KG1 (cell line): ENCODE results near the gene C1QTNF4.
"Not testable (repeated sequence)": the region's sequence is repeated elsewhere in the genome, so short reads cannot be mapped to it uniquely, and the experiment has no call there.

Experiments
- DNase-seq: peaks from one replicate; lab custom pipeline; 2025; lab: John Stamatoyannopoulos, UW

C1QTNF4 gene

DNA sequence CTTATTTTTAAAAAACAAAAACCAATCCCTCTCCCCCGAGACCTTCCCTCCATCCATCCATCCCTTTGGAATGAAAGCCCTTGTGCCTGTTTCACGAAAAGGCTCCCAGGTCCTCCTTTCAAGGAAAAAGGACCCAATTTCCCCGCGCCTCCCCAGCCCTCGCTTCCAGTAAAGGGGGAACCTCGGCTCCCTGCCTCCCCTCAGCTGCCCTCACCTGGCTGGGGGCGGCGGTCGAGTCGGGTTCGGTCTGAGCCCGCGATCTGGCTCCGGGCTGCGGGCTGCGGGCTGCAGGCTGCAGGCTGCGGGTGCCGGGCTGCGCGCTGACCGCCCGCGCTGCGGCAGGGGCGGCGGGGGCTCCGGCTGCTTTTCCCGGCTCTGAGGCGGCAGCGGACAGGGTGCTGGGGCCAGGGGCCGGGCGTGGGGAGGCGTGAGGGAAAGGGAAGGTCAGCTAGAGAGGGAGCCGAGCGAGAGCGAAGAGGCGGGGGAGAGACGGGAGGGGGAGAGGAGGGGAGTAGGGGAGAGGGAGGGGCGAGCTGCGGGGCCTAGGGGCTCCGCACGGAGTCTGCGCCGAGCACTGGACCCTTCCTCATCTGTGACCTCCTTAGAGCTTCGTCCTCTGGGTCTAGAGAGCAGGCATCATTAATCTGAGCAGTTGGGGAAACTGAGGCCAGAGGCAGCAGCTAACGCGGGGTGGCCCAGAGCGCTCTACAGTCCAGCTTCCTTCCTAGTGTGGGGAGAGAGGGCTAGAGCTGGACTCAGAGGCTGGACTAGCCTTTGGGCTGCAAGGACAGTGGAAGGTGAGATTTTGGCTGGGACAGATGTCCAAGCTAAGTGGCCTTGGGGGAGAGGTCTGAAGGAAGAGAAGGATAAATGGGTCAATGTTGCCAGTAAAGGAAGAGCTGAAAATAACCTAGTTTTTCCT lies at the start of gene C1QTNF4:
C1QTNF4 (minus strand) TSS at position 478 of the 922 bp plus-strand sequence. CDS start 3,601 bp downstream, outside the sequence.
- DNase-seq = no peak

DNA sequence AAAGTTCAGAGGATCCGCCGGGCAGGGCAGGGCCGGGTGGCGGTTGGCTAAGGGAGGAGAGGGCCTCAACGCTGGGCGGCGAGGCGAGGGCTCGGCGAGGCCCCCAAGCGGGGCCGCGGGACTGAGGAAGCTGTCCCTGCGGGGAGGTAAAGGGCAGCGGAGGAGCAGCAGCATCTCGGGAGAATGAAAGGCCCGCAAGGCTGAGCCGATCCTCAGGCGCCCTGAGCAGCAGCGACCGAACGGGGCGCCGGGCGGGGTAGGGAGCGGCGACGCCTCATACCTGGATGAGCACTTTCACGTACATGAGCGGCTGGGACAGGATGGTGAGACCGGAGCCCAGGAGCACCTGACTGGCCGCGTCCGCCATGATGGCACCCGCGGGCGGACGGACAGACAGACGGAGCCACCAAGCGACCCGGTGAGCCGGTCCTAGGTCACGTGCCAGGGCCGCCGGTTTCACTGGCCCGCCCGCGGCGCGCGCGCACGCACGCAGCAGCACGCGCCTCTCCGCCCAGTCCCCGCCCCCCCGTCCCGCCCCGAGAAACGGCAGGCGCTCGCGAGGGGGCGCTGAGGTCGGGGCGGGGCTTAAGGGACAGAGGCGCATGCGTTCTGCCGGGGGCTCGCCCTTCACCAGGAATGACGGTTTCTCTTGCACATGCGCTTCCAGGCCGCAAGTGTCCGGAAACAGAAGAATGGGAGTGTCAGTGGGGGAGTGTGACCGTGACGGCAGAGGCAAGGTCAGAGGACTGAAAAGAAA lies 48.1 kb upstream of the C1QTNF4 start, which contains the start of gene MTCH2:
MTCH2 (minus strand) TSS at position 461 of the 757 bp plus-strand sequence; CDS start at position 367, 94 bp downstream.
- DNase-seq = peak; percentile 87

DNA sequence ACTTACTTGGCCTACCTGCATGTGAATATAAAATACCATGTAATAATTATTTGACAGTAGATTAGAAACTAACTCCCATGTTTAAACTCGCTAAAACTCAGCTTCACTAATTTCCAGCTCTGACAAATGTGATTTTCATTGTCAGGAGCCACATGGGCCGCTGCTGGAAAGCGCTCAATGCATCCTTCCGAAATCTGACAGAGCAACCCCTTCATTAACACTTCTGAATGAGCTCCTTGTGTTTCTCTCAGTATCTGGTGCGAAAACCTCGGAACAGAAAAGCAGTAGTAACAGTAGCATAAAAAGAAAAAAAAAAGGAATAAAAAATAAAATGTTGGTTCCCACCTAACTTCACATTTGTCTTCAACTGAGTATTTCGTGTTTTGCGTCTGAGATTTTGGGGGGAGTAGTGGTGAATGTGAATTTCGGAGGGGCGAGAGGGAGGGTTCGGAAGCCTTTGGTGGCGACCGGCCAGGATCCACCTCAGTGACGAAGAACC lies 47.4 kb upstream of the C1QTNF4 start:
- no peak for DNase-seq

DNA sequence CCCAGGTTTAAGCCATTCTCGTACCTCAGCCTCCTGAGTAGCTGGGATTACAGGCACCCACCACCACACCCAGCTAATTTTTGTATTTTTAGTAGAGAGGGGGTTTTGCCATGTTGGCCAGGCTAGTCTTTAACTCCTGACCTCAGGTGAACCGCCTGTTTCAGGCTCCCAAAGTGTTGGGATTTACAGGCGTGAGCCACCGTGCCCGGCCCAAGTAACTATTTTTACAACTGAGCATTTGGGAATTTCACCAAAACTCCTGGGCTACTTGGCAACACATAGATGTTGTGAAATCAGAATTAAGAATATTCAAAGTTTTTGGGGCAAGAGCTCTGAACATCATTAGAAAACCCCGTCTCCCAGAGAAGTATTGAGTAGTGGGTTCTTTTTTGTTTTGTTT lies 46.3 kb upstream of the C1QTNF4 start:
- DNase-seq = not testable (repeated sequence)

DNA sequence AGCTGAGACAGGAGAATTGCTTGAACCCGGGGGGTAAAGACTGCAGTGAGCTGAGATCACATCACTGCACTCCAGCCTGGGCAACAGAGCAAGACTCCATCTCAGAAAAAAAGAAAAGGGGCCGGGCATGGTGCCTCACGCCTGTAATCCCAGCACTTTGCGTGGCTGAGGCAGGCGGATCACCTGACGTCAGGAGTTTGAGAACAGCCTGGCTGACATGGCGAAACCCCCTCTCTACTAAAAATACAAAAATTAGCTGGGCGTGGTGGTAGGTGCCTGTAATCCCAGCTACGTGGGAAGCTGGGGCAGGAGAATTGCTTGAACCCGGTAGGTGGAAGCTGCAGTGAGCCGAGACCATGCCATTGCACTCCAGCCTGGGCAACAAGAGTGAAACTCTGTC lies 42.1 kb upstream of the C1QTNF4 start:
- not testable (repeated sequence) for DNase-seq

DNA sequence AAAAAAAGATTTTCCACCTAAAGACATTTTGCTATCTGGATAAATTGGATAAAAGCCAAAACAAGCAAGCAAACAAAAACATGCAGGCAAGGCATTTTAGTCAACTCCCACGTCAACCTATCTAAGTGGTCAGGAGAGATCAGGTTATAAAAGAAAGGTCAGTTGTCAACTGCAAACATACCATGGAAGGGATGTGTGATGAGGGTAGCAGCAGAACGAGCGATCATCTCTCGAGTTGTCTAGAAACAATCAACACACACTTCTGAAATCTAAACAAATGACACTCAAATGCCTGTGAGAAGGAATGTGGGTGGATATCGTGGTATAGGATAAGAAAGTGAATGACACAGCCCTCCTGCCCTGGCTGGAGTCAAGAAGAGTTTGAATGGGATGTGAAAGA lies 37.3 kb upstream of the C1QTNF4 start:
- DNase-seq = no peak

DNA sequence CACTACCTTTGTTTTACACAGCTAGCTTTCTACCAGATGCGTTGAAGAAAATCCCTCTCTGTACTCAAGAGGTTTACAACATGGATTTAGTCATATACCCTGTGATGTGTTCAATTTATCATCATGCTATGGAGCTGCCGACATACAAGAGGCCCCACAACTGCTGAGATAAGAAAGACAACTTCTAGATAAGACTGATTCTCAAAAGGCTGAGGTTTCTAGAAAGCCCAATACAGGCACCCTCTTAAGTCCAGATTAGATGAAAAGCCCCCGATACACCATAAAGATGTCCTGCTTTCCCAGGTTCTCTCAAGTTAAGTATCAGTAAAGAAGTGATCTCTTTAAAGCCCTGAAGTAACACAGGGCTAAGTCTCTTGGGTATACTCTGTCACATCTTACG lies 33.8 kb upstream of the C1QTNF4 start:
- no peak for DNase-seq

DNA sequence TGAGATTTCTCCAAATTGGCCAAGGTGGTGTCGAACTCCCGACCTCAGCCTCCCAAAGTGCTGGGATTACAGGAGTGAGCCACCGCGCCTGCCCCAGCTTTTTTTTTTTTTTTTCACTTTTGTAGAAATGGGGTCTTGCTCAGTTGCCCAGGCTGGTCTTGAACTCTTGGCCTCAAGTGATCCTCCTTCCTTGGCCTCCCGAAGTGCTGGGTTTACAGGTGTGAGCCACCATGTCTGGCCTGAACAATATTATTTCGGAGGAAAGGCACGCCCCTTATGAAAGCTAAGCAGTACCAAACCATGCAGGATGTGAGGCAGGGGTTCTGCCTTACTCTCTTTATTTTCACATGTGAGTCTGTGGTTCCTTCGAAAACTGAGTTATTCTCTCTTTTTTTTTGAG lies 32.0 kb upstream of the C1QTNF4 start:
- DNase-seq = no peak

DNA sequence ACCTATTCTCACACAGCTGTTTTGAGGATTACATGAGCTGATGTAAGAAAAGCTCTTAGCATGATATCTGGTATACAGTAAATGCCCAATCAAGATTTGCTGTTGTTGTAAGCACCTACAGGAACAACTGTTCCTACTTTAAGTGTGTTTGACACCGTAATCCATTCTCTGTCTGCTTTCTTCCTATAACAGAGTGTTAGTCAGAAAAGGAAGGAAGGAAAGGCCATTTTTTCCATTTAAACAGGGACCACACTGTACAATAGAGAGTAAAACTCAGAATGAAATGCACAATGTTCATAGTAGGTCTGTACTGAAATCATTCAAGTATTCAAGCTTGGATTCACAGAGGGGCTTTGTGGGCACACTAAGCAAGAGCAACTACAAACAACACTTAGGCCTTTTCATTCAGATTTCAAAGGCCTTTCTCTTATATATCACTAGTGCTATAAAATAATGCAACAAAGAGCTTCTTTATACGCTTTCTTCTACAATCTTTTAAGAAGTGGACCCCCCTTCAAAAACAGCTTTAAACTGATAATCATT lies 26.7 kb upstream of the C1QTNF4 start:
- no peak for DNase-seq

DNA sequence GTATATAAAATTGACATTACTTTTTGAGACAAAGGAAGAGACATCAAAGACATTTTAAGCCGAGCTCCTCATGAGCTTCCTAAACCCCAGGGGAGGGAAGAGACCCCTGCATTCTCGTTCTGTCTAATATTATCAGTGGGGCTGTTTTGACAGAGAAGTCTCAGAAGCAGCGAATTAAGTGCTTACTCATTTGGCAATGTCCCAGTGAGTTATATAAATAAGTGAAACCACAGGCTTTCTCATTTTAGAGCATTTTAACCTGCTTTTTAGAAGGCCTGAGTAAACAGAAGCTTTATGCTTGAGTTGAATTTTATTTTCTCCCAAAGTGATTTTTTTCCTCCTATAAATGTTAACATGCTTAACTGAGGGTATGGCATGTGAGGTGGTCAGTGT lies 23.2 kb upstream of the C1QTNF4 start:
- no peak for DNase-seq

DNA sequence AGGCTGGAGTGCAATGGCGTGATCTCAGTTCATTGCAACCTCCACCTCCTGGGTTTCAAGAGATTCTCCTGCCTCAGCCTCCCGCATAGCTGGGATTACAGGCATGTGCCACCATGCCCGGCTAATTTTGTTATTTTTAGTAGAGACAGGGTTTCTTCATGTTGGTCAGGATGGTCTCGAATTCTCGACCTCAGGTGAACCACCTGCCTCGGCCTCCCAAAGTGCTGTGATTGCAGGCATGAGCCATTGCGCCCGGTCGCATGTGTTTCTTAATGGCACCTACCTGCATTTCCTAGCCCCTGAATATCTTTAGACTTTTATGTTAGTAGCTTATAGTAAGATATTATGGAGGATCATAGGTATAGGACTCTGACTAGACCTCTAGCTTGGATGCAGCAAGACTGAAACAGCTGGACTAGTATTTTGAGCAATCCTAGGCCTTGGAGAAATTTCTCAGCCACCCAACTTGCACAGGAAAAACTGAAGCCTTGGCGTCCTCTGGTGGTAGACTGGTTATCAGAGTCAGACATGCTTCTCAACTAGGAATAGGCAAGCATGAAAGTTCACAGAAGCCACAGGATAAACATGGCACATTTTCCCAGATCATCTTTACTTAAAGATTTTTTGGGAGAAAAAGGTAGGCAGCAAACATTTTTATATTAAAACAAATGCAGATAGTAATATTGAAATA lies 22.7 kb upstream of the C1QTNF4 start:
- peak; percentile 11 for DNase-seq

DNA sequence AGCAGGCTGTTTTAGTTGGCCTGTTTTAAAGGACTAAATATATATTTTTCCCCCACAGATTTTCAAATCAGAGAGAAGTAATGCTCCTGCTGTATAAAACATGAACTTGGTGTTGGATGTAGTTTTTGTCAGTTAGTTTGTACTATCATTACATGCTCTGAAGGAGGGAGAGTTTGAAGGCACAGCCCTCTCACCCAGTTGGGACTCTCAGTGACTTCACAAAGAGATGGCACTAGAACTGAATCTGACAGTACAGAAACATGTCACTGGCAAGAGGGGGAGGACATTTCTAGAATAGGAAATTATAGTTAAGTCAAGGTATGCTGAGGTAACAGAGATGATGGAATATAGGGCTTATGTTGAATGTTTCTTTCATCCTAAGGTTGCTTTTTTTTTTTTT lies 21.0 kb upstream of the C1QTNF4 start:
- no peak for DNase-seq

DNA sequence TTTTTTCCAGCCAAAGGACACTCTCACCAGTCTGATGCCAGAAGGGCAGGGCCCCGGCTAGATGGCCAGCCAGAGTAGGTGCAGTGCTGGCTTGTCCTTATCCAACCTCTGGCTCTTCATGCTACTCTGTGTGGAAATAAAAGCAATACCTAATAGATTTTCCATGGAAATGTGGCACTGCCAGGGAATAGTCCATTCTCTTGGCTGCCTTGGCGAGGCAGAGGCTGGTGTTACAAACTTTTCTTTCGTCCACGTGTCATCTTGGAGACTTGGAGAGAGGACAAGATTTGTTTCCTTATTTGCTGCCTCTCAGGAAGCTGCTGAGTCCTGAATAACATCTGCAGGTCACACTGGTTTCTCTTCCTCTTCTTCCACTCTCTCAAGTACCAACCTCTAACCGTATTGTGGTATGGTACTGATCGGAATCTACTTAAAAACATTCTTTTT lies 17.2 kb upstream of the C1QTNF4 start:
- no peak for DNase-seq

DNA sequence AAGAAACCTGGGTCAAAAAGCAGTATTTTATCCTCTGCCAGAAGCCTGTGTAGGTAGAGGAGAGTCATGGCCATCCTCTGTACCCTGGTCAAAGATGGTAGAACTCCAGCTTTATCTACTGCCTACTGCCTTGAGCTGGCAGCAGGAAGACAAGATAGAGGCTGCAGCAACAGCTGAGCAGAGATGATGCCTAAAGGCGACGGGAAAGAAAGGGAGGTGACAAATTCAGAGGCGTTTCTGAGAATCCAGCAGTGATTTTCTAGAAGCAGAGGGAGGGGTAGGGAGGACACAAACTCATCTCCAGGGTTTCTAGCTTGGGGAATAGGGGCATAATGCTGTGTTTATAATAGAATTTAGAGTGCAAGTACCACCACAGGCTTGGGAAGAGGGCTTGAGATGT lies 15.5 kb upstream of the C1QTNF4 start:
- no peak for DNase-seq

DNA sequence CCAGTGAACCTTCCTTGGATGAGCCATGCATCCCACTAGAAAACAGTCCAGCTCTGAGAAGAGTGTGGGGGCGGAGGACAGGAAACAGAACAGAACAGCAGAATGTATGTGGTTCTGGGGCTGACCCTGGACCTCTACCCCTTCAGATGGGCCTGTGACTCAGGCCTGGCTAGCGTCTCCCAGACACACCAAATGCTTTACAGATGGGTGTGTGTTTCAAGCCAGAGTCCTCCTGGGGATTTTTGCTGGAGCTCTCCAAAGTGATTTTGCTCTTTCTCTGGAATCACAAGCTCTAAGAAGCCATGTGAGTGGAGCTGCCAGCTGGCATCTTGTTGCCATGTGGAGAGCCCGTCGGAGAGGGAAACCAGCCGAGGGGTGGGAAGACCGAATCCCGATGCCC lies 13.2 kb upstream of the C1QTNF4 start:
- no peak for DNase-seq

DNA sequence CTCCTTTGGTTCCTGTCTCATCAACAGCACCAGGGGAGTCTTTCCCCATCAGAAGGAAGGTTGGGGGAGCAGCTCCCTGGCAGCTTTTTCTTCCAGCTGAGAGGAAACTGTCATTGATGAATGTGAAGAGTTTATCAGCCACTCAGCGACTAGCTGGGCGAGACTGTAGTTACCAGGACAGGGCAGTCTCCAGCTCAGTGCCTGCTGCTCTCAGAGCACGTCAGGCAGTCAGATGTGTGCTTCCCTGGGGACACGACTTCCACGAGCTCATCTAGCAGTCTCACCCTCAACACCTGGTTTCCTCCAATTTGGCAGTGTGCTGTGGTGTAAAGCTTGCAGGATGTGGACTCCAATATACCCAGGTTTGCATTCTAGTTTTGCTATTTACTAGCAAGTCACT lies 12.5 kb upstream of the C1QTNF4 start:
- DNase-seq = no peak

DNA sequence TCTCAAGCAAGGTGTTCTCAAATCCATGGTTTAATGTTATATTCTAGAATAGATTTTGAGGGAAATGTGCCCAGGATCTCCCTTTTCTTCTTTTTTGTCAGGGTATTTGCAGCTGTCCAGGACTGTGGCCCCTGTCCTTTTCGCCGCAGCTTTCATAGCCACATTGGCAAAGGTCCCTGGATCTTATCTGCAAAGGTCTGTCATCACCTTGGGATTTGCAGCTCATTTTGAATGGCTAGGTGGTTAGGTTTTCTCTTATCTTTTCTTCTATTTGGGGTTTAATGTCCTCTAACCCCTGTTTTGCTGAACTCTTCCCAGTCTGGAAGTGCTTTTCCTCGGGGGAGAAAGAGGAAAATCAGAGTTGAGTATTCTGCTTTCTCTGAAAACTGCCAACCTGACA lies 11.7 kb upstream of the C1QTNF4 start:
- DNase-seq = no peak

DNA sequence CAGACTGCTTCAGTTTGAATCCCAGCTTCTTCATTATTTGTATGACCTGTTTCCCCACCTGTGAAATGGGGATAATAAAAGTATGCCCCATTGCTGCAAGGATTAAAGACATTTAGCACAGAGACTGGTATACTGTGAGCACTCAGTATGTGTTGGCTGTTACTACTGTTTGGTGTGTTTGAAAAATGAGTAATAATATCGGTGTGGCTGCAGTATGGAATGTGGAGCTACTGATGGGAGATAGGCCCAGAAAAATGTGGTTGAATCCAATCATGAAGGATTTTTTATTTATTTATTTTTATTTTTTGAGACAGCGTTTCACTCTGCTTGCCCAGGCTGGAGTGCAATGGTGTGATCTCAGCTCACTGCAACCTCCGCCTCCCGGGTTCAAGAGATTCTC lies 9.1 kb upstream of the C1QTNF4 start:
- DNase-seq = no peak

DNA sequence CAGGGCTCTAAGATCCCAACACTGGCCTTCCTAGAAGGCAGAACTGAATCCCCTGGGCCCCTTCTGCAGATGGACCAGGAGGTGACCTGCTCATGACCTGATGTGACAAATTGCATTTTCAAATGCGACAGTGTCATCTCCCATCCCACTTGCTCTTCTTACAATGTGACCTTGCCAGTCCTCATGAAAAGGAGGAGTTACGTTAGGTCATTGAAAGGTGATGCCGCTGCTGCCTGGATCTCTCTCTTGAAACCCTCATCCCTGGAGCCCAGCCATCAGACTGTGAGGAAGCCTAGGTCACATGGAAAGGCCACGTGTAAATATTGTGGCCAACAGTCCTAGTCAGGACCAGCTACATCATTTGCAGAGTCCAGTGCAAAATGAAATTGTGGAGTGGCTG lies 5.7 kb upstream of the C1QTNF4 start:
- no peak for DNase-seq

DNA sequence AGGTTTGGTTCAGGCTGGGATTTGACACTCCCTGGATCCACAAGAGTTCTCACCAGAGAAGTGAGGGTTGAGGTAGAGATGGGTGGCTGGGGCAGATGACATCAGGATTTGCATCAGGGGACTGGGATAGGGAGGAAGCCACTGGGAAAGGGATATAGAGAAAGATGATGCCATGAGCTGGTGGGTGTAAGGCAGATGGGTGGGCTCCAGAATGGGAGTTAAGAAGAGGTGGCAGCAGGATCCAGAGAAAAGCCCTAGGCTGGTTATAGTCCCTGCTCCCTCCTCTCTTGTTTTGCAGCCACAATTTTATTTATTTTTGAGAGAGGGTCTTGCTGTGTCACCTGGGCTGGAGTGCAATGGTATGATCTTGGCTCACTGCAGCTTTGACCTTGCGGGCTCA lies 1.8 kb upstream of the C1QTNF4 start:
- no peak for DNase-seq

DNA sequence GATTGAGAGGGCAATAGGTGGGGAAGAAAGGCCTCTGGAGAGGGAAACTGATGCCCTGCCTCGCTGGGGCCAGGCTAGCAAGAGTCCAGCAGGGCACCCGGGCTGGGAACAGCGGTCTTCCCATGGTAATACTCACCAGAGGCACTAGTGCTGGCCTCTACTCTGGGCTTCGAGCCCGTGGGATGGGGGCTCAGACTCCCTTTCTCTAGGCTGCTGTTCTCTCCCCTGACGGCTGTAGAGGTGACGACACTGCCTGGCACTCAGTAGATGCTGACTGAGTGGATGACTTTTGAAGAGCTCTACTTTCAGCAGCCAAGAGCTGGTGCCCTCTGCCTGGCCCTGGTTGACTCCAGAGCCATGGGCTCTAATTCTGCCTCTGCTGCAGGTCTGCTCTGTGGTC lies 818 bp upstream of the C1QTNF4 start:
- no peak for DNase-seq

DNA sequence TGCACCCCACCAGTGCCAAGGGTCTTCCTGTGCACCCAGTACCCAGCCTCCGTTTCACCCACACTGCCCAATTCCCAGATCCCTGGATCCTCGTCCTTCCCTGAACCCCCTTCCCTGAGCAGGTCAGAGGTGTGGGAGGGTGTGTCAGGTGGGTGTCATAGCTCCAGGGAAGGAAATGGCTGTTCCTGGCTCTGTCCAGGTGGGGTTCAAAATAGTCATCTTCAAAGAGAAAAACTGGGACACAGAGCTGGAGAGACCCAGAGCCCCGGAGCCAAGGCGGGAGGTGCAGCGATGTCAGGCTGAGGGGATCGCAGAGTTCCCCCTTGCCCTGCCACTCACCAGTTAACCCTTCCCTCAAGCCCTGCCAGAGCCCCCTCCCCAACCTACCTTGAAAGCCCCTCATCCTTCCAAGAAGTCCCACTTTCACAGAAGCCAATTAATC lies 698 bp downstream of the C1QTNF4 start:
- no peak for DNase-seq
